Neural progenitor cell (in vitro differentiated cells): ENCODE measurements around the gene TNIK. TPM values are rescaled to one million over a fixed set of nuclear protein-coding genes. Genes with fewer than 3 reads are reported as not detected.

ENCODE experiments used
- DNase-seq: peaks from one replicate; pipeline ENCODE4 v3.0.0-alpha.2; 2016; ENCODE audit warnings: low spot score
- H2AFZ ChIP-seq: fragments of 200-600 bp; sonication (generic); replicated peaks from 2 replicates; pipeline ENCODE4 v1.6.1; 2016; ENCODE audit warnings: antibody characterized with exemption
- H3F3A ChIP-seq: fragments of 200-600 bp; sonication (generic); 2 replicates; pipeline ENCODE4 v1.6.1; 2016; ENCODE audit warnings: antibody characterized with exemption, low read depth
- H3K27ac ChIP-seq: fragments of 200-600 bp; sonication (generic); 2 replicates; pipeline ENCODE4 v1.5.1; 2016; ENCODE audit warnings: mild to moderate bottlenecking
- H3K27me3 ChIP-seq: fragments of 200-600 bp; sonication (generic); 2 replicates; pipeline ENCODE4 v1.6.1; 2016; ENCODE audit warnings: mild to moderate bottlenecking, moderate library complexity
- H3K36me3 ChIP-seq: fragments of 200-600 bp; sonication (generic); 2 replicates; pipeline ENCODE4 v1.5.1; 2016
- H3K4me1 ChIP-seq: fragments of 200-600 bp; sonication (generic); 2 replicates; pipeline ENCODE4 v1.6.1; 2016; ENCODE audit warnings: mixed run types
- H3K4me2 ChIP-seq: fragments of 200-600 bp; sonication (generic); 2 replicates; pipeline ENCODE4 v1.6.1; 2016
- H3K4me3 ChIP-seq: fragments of 200-600 bp; sonication (generic); 2 replicates; pipeline ENCODE4 v1.5.1; 2016
- H3K79me2 ChIP-seq: fragments of 200-600 bp; sonication (generic); 2 replicates; pipeline ENCODE4 v1.6.1; 2016; ENCODE audit warnings: low read depth
- H3K9ac ChIP-seq: fragments of 200-600 bp; sonication (generic); 2 replicates; pipeline ENCODE4 v1.6.1; 2016
- H3K9me3 ChIP-seq: fragments of 200-600 bp; sonication (generic); 2 replicates; pipeline ENCODE4 v1.5.1; 2016; ENCODE audit warnings: low read depth
- H4K20me1 ChIP-seq: fragments of 200-600 bp; sonication (generic); 2 replicates; pipeline ENCODE4 v1.6.1; 2016; ENCODE audit warnings: low read depth
- H3K27ac Mint-ChIP-seq: 3 replicates; pipeline ENCODE4 v1.8.0; 2021; ENCODE audit warnings: mixed read lengths
- H3K27me3 Mint-ChIP-seq: 2 replicates; pipeline ENCODE4 v1.8.0; 2022; ENCODE audit warnings: low read depth, mild to moderate bottlenecking, inconsistent platforms, moderate library complexity, mixed read lengths; ENCODE audit not compliant: insufficient read depth
- H3K36me3 Mint-ChIP-seq: 3 replicates; pipeline ENCODE4 v1.8.0; 2021; ENCODE audit warnings: mixed read lengths
- H3K4me1 Mint-ChIP-seq: 3 replicates; pipeline ENCODE4 v1.8.0; 2021; ENCODE audit warnings: mixed read lengths
- H3K4me3 Mint-ChIP-seq: 3 replicates; pipeline ENCODE4 v1.8.0; 2021; ENCODE audit warnings: mild to moderate bottlenecking, moderate library complexity, mixed read lengths
- H3K9me3 Mint-ChIP-seq: 3 replicates; pipeline ENCODE4 v1.8.0; 2020; ENCODE audit warnings: mixed read lengths
- EZH2 ChIP-seq: fragments of 200-600 bp; sonication (generic); IDR thresholded peaks from 2 replicates; pipeline ENCODE4 v1.6.1; 2017; ENCODE audit warnings: antibody characterized with exemption, mild to moderate bottlenecking, moderate library complexity
- EZH2phosphoT487 ChIP-seq: fragments of 200-600 bp; sonication (generic); IDR thresholded peaks from 2 replicates; pipeline ENCODE4 v1.6.1; 2017; ENCODE audit warnings: antibody characterized with exemption
- total RNA-seq: library from RNA; depleted of rRNA; stranded (reverse); fragments of >200 nt; gene quantifications from 2 replicates; pipeline ENCODE4 v1.2.3, GENCODE V29; 2015; ENCODE audit warnings: low replicate concordance
- TF ChIP-seq, protein P1 (sequence below): fragments of 200-600 bp; sonication (generic); IDR thresholded peaks from 2 replicates; pipeline ENCODE4 v1.5.1; 2017; ENCODE audit warnings: antibody characterized with exemption, mild to moderate bottlenecking

The TNIK gene
- total RNA-seq, 1 donor from 2014 or later: 3.0 TPM

DNA sequence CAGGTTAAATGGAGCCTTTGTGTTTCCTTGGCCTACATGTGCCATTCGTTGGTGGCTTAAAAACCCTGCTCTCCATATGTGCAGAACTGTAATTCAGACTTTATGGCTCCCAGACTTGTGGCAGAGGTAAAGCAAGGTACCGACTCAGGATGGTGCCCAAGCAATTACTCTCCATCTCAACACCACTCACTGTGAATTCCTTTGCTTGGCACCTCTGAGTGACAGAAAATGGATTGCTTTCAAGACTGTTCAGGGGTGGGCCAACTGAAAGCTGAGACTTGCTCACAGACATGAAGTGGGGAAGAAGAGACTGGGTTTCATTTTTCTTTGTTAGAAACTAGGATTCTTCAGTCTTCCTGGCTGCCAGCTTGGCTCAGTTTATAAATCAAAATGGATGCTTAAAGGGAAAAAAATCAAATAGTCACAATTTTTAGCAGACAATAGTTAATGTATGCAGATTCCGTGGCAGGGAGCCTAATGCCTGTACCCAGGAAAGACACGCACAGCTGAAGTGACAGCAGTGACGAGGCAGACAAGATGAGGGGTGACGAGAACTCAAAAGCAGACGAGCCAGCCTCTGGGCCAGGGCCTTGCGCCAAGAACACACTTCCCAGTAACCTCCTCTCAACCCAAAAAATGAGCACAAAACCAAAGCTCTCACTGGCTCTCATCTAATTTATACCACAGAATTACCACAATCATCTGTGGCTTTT lies 225.8 kb downstream of the TNIK start:
- peaks cover 32% of the 10 kb centered on the region for H3K4me1 Mint-ChIP-seq
- H3K27ac Mint-ChIP-seq: peak overlapping the region; percentile 18

DNA sequence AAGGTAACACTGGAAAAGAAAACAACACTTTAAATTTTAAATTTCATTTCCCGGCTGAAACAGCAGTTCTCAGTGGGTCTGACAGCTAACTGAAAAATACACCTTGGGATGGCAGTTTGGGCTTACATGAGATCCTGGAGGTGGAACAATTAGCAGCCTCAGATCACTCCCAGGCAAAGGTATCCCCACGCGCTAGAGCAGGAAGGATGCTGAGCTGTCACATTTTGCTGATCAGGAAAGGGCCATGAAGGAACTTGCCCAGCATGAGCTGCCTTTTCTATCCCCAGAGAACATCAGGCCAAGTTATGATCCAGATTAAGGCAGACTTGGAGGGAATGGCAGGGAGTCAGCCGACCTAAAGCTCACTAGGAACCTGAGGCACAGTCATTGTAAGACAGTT lies 228.8 kb downstream of the TNIK start:
- no peak overlapping the region for H3K27ac ChIP-seq
- H3K27ac Mint-ChIP-seq: no peak overlapping the region
- no peaks in the 10 kb centered on the region for H3K79me2 ChIP-seq
- no peaks in the 10 kb centered on the region for H4K20me1 ChIP-seq
- no peak overlapping the region for H3K9ac ChIP-seq
- H3K9me3 ChIP-seq: no peaks in the 10 kb centered on the region
- no peak overlapping the region for H3K4me3 ChIP-seq
- peak overlapping the region; percentile 27 for H2AFZ ChIP-seq
- H3K4me1 Mint-ChIP-seq: peaks cover 14% of the 10 kb centered on the region
- no peaks in the 10 kb centered on the region for H3K36me3 ChIP-seq
- H3K4me3 Mint-ChIP-seq: no peak overlapping the region
- H3K4me2 ChIP-seq: no peak overlapping the region
- H3K36me3 Mint-ChIP-seq: peaks cover 3% of the 10 kb centered on the region
- TF ChIP-seq EZH2phosphoT487: no peak
- TF ChIP-seq EZH2: no peak
- H3K9me3 Mint-ChIP-seq: no peaks in the 10 kb centered on the region
- H3K27me3 Mint-ChIP-seq: no peaks in the 10 kb centered on the region
- H3K4me1 ChIP-seq: no peaks in the 10 kb centered on the region
- no peak for DNase-seq
- H3F3A ChIP-seq: no peaks in the 10 kb centered on the region
- H3K27me3 ChIP-seq: no peaks in the 10 kb centered on the region

More for the DNA sequence above, 225.8 kb downstream of the TNIK start:
- no peaks in the 10 kb centered on the region for H3K27me3 ChIP-seq
- no peaks in the 10 kb centered on the region for H3K9me3 ChIP-seq
- no peak for DNase-seq
- Mint-ChIP-seq H3K4me3 (no peak overlapping the region), H3K36me3 (no peaks in the 10 kb centered on the region), H3K27me3 (no peaks in the 10 kb centered on the region), H3K9me3 (no peaks in the 10 kb centered on the region)
- H3K27ac ChIP-seq: no peak overlapping the region
- no peak overlapping the region for H2AFZ ChIP-seq
- no peaks in the 10 kb centered on the region for H3K36me3 ChIP-seq
- TF ChIP-seq EZH2phosphoT487 (no peak), EZH2 (no peak)
- TF ChIP-seq, protein P1, sequence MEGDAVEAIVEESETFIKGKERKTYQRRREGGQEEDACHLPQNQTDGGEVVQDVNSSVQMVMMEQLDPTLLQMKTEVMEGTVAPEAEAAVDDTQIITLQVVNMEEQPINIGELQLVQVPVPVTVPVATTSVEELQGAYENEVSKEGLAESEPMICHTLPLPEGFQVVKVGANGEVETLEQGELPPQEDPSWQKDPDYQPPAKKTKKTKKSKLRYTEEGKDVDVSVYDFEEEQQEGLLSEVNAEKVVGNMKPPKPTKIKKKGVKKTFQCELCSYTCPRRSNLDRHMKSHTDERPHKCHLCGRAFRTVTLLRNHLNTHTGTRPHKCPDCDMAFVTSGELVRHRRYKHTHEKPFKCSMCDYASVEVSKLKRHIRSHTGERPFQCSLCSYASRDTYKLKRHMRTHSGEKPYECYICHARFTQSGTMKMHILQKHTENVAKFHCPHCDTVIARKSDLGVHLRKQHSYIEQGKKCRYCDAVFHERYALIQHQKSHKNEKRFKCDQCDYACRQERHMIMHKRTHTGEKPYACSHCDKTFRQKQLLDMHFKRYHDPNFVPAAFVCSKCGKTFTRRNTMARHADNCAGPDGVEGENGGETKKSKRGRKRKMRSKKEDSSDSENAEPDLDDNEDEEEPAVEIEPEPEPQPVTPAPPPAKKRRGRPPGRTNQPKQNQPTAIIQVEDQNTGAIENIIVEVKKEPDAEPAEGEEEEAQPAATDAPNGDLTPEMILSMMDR: no peak
- H3K4me1 ChIP-seq: peaks cover 8% of the 10 kb centered on the region
- no peak overlapping the region for H3K9ac ChIP-seq
- no peak overlapping the region for H3K4me3 ChIP-seq
- no peaks in the 10 kb centered on the region for H4K20me1 ChIP-seq
- H3K79me2 ChIP-seq: no peaks in the 10 kb centered on the region
- H3K4me2 ChIP-seq: no peak overlapping the region
- H3F3A ChIP-seq: no peaks in the 10 kb centered on the region

DNA sequence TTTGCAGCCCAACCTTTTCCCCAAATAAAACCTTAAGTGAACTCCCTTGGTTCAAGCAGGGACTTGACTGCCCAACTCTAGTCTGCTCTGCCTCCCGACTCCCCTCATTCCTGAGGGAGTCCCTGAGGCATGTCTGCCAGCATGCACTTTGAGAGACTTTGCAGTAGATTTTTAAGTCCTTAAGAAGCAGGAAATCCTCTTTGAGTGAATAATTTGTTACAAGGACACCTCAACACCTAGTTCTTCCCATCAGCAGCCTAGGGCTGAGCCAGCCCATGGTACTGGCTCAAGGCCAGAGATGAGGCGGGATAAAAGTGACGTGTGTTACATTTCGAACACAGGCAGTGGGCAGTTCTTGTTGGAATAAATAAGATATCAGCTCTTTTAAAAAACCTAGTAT lies 229.3 kb downstream of the TNIK start:
- Histone ChIP-seq H3K4me2 (no peak overlapping the region), H3K27me3 (no peaks in the 10 kb centered on the region), H3K36me3 (no peaks in the 10 kb centered on the region), H3K9ac (no peak overlapping the region), H3K9me3 (no peaks in the 10 kb centered on the region), H3K79me2 (no peaks in the 10 kb centered on the region), H2AFZ (no peak overlapping the region), H3F3A (no peaks in the 10 kb centered on the region), H3K27ac (no peak overlapping the region), H3K4me1 (no peaks in the 10 kb centered on the region), H3K4me3 (no peak overlapping the region), H4K20me1 (no peaks in the 10 kb centered on the region)
- Mint-ChIP-seq H3K4me1 (peaks cover 10% of the 10 kb centered on the region), H3K4me3 (no peak overlapping the region), H3K36me3 (peaks cover 5% of the 10 kb centered on the region), H3K27ac (no peak overlapping the region), H3K27me3 (no peaks in the 10 kb centered on the region), H3K9me3 (peaks cover 5% of the 10 kb centered on the region)
- no peak for DNase-seq
- no peak for TF ChIP-seq EZH2
- TF ChIP-seq, protein P1: no peak

DNA sequence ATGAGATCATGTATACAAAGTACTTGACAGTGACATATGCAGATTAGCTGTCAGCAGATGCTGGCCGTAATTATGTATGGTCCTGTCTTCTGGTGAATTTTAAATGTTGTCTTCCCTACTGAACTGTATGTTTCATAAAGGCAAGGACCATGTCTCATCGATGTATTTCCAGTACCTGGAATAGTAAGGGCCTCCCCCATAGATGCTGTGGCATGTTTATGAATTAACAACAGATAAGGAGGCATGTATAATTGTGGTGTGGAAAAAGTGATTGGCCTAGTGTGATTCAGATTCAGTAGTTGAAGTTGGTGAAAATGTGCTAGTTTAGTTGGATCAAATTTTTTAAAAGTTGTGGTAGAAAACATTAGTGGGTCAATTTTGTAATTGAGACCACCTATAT lies 231.0 kb downstream of the TNIK start:
- no peaks in the 10 kb centered on the region for H3K27me3 Mint-ChIP-seq
- H3K36me3 ChIP-seq: no peaks in the 10 kb centered on the region
- H4K20me1 ChIP-seq: no peaks in the 10 kb centered on the region
- H3K27ac ChIP-seq: no peak overlapping the region
- no peak overlapping the region for H3K4me3 ChIP-seq
- no peaks in the 10 kb centered on the region for H3K4me1 ChIP-seq
- H3K9me3 Mint-ChIP-seq: peaks cover 5% of the 10 kb centered on the region
- H3K36me3 Mint-ChIP-seq: peaks cover 10% of the 10 kb centered on the region
- H2AFZ ChIP-seq: no peak overlapping the region
- no peak overlapping the region for H3K4me2 ChIP-seq
- no peak overlapping the region for H3K4me3 Mint-ChIP-seq
- no peak overlapping the region for H3K9ac ChIP-seq
- TF ChIP-seq EZH2phosphoT487: no peak
- TF ChIP-seq EZH2: no peak
- TF ChIP-seq, protein P1: no peak
- no peaks in the 10 kb centered on the region for H3K27me3 ChIP-seq
- no peaks in the 10 kb centered on the region for H3K9me3 ChIP-seq
- DNase-seq: no peak
- H3K79me2 ChIP-seq: no peaks in the 10 kb centered on the region
- no peaks in the 10 kb centered on the region for H3F3A ChIP-seq
- no peak overlapping the region for H3K27ac Mint-ChIP-seq
- peaks cover 6% of the 10 kb centered on the region for H3K4me1 Mint-ChIP-seq
